AG04450 (cell line): ENCODE results near the gene IMP3. TPM values are rescaled to one million over a fixed set of nuclear protein-coding genes. Genes with fewer than 3 reads are reported as not detected.

Source experiments
- CTCF ChIA-PET: fragments of 300-600, 350-600 bp; formaldehyde crosslinking; extraction: SDS; loops from one replicate; lab custom pipeline; 2022; ENCODE audit warnings: antibody characterized with exemption, inconsistent platforms; lab: Charles Lee
- POLR2A ChIA-PET: fragments of 350-600 bp; formaldehyde crosslinking; extraction: SDS; loops from one replicate; lab custom pipeline; 2021; ENCODE audit warnings: antibody characterized with exemption, inconsistent platforms; lab: Yijun Ruan, JAX
- DNase-seq: peaks from one replicate; pipeline ENCODE4 v3.0.0-alpha.2; 2011; ENCODE audit warnings: low read depth, low spot score
- H3K27ac ChIP-seq: one replicate; pipeline ENCODE4 v1.5.1; 2012; ENCODE audit warnings: low read depth, low read length, control low read depth
- H3K27me3 ChIP-seq: one replicate; pipeline ENCODE4 v1.6.0; 2012; ENCODE audit warnings: low read length; ENCODE audit not compliant: control insufficient read depth, insufficient read depth
- H3K4me3 ChIP-seq: 2 replicates; pipeline ENCODE4 v1.5.1; 2011; ENCODE audit warnings: mild to moderate bottlenecking, low read depth, low read length, control low read depth
- H3K9me3 ChIP-seq: 2 replicates; pipeline ENCODE4 v1.5.1; 2012; ENCODE audit warnings: low read length; ENCODE audit not compliant: control insufficient read depth, insufficient read depth
- CTCF ChIP-seq: IDR thresholded peaks from 2 replicates; pipeline ENCODE4 v1.5.1; 2011; ENCODE audit warnings: low read depth, low read length, control low read depth, inconsistent platforms
- polyA plus RNA-seq: library from polyadenylated mRNA; depleted of rRNA; stranded (reverse); fragments of >200 nt; gene quantifications from 2 replicates; pipeline ENCODE4 v1.2.3, GENCODE V29; 2011

The IMP3 gene
- polyA plus RNA-seq, 1 experiment: 42.3 TPM

- H3K27ac ChIP-seq: no peak overlapping the region
- H3K9me3 ChIP-seq: no peaks in the 10 kb centered on the region
- no peak for DNase-seq
- no peaks in the 10 kb centered on the region for H3K27me3 ChIP-seq
- no peak for TF ChIP-seq CTCF
- CTCF ChIA-PET: no interaction called here
- POLR2A ChIA-PET: no interaction called here
- no peak overlapping the region for H3K4me3 ChIP-seq
Observed at GRCh38 chr15:75616766-75617165, 23.3 kb downstream of the IMP3 start.

- Histone ChIP-seq H3K9me3 (no peaks in the 10 kb centered on the region), H3K27me3 (no peaks in the 10 kb centered on the region), H3K4me3 (no peak overlapping the region), H3K27ac (no peak overlapping the region)
- no peak for DNase-seq
- no peak for TF ChIP-seq CTCF
- CTCF ChIA-PET: interaction anchor here (1.7 kb wide), 1 partner anchor 9 kb away, joined by 5 read pairs; no protein-coding TSS in a partner anchor
- POLR2A ChIA-PET: no interaction called here
Observed at GRCh38 chr15:75606711-75607699, 33.0 kb downstream of the IMP3 start.

GRCh38 chr15:75606026-75606425 is 34.0 kb downstream of the IMP3 start:
- CTCF ChIA-PET: interaction anchor here (1.7 kb wide), 1 partner anchor 8 kb away, joined by 5 read pairs; no protein-coding TSS in a partner anchor
- no peaks in the 10 kb centered on the region for H3K27me3 ChIP-seq
- no peak overlapping the region for H3K27ac ChIP-seq
- H3K4me3 ChIP-seq: no peak overlapping the region
- DNase-seq: no peak
- no peak for TF ChIP-seq CTCF
- no peaks in the 10 kb centered on the region for H3K9me3 ChIP-seq
- POLR2A ChIA-PET: no interaction called here

- no peak for DNase-seq
- Histone ChIP-seq H3K4me3 (no peak overlapping the region), H3K9me3 (no peaks in the 10 kb centered on the region), H3K27ac (no peak overlapping the region), H3K27me3 (no peaks in the 10 kb centered on the region)
- TF ChIP-seq CTCF: no peak
- POLR2A ChIA-PET: no interaction called here
- CTCF ChIA-PET: interaction anchor here (0.7 kb wide), 1 partner anchor 130 kb away, joined by 3 read pairs; no protein-coding TSS in a partner anchor
Observed at GRCh38 chr15:75599401-75599800, 40.6 kb downstream of the IMP3 start.

GRCh38 chr15:75598361-75598760 is 41.7 kb downstream of the IMP3 start:
- POLR2A ChIA-PET: no interaction called here
- CTCF ChIA-PET: interaction anchor here (0.7 to 2.0 kb wide), 6 partner anchors 8 to 204 kb away, joined by 3 to 7 read pairs (median 3); no protein-coding TSS in a partner anchor

More at GRCh38 chr15:75598361-75598760, 41.7 kb downstream of the IMP3 start:
- Histone ChIP-seq H3K27me3 (no peaks in the 10 kb centered on the region), H3K27ac (no peak overlapping the region), H3K9me3 (no peaks in the 10 kb centered on the region), H3K4me3 (no peak overlapping the region)
- DNase-seq: no peak
- TF ChIP-seq CTCF: no peak
